Activated gamma-delta T cell treated with Interleukin-2 at 50 U/mL for 16 hours (primary cell): ENCODE results near the gene TSSK6.

Experiments
- DNase-seq: peaks from one replicate; pipeline ENCODE4 v3.0.0-alpha.2; 2020

TSSK6 gene

GRCh38 chr19:19544257-19544953, 29.1 kb upstream of the TSSK6 start:
- DNase-seq, result no peak

DNA sequence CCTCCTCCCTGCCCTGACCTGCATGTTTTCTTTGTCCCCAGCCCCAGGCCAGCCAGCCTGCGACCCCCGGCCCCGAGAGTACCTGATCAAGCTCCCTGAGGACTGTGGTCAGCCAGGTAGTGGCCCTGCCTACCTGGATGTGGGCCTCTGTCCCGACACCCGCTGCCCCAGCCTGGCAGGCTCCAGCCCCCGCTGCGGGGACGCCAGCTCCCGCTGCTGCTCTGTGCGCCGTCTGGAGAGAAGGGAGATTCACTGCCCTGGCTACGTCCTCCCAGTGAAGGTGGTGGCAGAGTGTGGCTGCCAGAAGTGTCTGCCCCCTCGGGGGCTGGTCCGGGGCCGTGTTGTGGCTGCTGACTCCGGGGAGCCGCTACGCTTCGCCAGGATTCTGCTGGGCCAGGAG, 28.3 kb upstream of the TSSK6 start:
- no peak for DNase-seq

DNA sequence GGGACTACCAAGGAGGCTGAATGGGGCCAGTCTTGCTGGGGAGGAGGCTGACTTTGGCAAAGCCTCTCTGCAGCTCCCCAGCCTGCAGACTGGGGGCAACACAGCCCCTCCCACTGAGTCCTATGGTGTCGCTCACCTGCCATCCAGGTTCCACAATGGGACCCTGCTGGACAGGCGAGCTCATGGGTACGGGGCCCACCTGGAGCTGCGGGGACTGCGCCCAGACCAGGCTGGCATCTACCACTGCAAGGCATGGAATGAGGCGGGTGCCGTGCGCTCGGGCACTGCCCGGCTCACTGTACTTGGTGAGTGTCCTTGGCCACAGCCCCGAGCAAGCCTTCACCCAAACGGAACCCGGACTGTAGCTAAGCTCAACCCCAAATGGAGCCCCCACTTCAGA, 27.8 kb upstream of the TSSK6 start:
- no peak for DNase-seq

GRCh38 chr19:19542507-19542906, 27.2 kb upstream of the TSSK6 start:
- DNase-seq, result no peak

DNA sequence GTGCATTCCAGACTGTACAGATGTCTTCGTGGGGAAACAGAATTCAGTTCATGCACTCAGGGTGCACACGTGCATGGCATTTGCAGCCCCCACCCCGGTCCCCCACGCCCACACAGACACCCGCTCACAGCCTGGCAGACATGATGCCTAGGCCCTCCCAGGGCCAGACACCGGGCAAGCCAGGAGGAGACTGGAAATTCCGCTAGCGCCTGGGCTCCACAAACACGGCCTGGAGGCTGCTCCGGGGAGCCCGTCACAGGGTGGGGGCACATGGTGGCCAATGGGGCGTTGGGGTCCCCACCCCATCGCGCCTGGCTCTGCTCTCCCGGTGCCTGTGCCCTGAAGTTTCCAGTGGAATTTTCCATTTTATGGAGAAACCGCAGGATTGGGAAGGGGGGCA, 26.3 kb upstream of the TSSK6 start:
- no peak for DNase-seq

GRCh38 chr19:19540715-19541515, 25.6 kb upstream of the TSSK6 start:
- peak; percentile 64 for DNase-seq

- peak; percentile 41 for DNase-seq
Observed at GRCh38 chr19:19540064-19540714, 24.8 kb upstream of the TSSK6 start.

DNA sequence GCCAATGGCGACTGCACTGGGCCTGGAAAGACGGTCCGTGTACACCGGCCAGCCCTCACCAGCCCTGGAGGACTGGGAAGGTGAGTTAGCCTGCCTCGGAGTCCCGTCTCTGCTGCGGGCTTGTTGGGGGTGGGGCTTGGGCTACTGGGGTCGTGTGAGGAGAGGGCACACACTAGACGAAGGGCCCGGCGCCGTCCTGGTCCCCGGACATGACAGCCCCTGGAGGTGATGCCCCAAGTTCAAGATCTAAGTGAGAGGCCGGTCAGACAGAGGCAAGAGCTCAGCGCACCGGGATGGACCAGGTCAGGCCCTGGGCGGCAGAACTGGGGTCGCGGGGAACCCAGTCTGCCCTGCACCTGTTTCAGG, 24.3 kb upstream of the TSSK6 start:
- no peak for DNase-seq

- DNase-seq, result no peak
Observed at GRCh38 chr19:19538785-19539166, 23.4 kb upstream of the TSSK6 start.

- peak; percentile 26 for DNase-seq
Observed at GRCh38 chr19:19538061-19538784, 22.9 kb upstream of the TSSK6 start, which contains the start of gene CILP2. Gene CILP2, plus strand, starts transcription at chr19:19538265. Its CDS starts 85 bp downstream, at chr19:19538350.

- no peak for DNase-seq
Observed at GRCh38 chr19:19537075-19538048, 22.0 kb upstream of the TSSK6 start.

DNA sequence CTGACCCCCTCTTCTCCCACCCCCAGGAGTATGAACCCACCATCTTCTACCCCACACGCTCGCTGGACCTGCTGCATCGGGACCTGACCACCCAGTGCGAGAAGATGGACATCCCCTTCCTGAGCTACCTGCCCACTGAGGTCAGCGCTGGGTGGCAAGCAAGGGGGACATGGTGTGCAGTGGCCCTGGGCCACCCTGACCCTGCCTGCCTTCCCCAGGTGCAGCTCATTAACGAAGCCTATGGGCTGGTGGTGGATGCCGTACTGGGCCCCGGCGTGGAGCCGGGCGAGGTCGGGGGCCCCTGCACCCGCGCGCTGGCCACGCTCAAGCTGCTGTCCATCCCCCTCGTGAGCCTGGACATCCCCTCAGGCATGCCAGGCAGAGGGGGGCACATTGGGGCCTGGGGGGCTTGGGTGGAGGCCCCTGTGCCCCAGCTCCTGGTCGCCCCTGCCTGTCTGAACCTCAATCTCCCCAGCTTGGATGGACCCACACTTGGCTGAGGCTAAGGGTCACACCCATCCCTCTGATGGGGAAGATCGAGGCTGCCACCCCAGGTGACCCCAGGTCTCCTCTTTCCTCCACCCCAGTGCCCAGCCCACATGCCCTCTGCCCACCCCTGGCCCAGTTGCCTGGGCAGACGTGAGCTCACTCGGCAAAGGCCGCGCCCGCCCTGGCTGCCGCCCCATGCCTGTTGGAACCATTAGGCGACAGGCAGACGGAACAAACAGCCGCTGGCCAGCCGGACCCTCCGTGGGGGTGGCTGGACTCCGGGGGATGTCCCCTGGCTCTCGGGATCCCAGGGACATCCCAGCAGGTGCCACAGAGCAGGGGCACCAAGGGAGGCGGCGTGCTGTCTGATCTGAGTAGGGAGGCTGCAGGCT, 20.2 kb upstream of the TSSK6 start:
- DNase-seq, result no peak

DNA sequence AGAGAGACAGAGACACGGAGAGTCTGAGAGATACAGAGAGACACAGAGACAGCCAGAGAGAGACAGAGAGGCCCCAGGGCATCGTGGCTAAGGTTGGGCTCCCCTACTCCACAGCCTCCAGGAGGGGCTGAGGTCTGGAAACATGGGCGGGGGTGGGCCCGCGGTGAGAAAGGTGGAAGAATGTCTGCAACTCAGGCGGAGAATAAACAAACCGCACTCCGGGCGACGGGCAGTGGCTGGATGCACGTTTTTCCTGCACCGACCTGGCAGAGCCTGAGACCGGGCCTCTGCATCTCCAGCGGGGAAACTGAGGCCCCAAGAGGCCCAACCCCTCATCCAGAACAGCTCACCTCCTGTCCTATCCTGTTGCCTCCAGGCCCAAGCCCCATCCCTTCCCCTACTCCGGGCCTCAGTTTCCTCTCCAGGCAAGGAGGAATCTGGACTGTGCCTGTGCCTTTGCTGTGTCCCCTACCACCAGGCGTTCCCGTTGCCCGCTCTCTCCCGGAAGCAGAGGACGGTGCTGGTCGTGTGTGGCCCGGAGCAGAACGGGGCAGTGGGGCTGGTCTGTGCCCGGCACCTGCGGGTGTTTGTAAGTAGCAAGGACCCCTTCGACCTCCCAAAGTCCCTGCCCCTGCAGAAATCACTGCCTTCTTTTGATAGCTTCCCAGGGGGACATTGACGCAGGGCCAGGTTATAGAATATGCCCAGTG, 19.4 kb upstream of the TSSK6 start:
- no peak for DNase-seq

DNA sequence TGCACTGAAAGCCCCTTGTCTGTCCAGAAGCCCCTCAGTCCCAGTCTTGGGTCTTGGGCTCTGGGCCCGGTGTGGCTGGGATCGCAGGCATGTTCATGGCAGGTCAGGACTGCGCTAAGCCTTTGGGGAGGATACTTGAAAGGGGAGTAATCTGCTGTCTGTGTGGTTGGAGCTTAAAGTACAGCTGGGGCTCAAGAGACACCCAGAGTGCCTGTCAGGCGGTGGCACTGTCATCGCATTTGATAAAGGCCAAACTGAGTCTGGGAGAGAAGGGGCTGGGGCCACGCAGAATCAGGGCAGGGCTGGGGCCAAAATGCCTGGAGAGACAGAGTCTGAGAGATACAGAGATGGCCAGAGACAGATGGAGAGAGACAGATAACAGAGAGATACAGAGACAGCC, 18.5 kb upstream of the TSSK6 start:
- DNase-seq, result no peak

DNA sequence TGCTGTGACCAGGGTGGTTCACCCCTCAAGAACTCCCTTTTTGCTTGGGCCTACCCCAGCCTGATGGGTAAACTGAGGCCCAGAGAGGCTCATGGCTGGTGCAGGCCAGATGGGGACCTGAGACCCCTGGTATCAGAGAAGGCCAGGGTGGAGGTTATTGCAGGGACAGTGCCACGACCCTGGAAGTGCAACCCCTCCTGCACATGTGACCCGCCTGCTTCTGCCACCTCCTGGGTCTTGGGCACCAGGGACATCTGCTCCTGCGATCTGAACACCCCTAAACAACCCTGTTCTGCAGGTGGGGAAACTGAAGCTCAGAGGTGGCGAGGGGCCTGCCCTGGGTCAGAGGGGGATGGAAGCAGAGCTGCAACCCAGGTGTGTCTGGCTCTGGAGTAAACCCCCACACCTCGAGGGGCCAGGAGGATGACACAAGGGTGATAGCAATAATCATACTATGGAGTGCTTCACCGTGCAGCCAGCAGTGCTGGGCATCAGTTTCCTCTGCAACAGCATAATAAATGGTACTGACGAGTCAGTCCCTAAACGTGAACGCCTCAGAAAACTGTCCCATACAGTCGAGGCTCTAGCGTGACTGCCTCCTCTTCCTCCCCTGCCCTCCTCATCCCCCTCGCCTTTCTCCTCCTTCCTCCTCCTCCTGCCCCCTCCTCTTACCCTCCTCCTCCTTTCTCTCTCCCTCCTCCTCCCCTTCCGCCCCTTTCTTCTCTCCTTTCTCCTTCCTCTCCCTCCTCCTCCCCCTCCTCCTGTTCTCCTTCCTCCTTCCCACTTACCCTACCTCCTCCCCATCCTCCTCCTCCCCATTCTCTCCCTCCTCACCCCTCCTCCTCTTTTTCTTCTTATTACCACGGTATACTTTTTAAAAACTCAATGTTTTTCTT, 17.7 kb upstream of the TSSK6 start:
- DNase-seq, result no peak

DNA sequence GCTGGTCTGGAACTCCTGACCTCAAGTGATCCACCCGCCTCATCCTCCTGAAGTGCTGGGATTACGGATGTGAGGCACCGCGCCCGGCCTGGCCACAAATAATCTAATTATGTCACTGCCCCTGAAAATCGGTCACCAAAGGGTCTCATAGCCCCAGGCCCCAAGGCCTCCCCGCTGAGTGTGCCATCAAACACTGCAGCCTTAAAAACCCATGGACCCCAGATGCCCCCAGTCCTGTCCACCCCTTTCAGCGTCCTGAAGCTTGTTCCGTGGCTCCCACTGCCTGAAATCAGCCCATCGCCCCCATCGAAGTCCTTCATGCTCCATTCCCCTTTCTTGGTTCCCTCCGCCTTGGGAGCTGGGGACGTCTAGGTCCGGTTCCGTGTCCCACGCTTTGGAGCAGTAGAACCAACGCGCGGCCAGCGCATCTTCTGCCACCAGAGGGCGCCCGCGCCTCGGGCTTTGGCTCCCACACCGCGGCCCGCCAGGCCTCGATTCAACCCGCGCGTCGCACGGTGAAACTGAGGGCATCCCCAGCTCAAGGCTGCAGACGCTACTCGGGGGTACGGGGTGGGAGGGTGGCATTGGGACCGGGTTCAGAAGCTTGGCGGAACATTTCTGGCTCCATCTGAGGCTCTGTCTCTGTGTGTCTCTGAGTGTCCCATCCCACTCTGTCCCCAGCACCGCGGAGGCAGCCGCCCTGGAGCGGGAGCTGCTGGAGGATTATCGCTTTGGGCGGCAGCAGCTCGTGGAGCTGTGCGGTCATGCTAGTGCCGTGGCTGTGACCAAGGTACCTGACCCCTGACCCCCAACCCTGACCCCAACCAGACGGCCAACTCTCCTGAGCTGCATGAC, 16.8 kb upstream of the TSSK6 start:
- DNase-seq, result peak; percentile 89

- DNase-seq, result no peak
Observed at GRCh38 chr19:19530889-19531288, 15.5 kb upstream of the TSSK6 start.

- DNase-seq, result no peak
Observed at GRCh38 chr19:19530423-19530804, 15.1 kb upstream of the TSSK6 start.
